Kidney (tissue), 14 donors: Measurements from ENCODE around the gene LYRM7. TPM values are rescaled to one million over a fixed set of nuclear protein-coding genes. Genes with fewer than 3 reads are reported as not detected.
A peak's percentile ranks its signal among the peaks of the same experiment; 100 is the strongest.

Source experiments
- DNase-seq, 5 donors: peaks; one replicate each; pipeline ENCODE4 v3.0.0-alpha.2; 2013 to 2020
- FAIRE-seq: peaks from 2 replicates; lab custom pipeline; 2012; peaks lifted over from hg19 to GRCh38; lab: Jason Lieb, UNC
- H3K27ac ChIP-seq, 2 donors: one replicate each; pipeline ENCODE4 v1.7.0; 2013; ENCODE audit warnings: low read depth in 2 of 2, low read length in 2 of 2, inconsistent platforms in 1 of 2
- H3K27me3 ChIP-seq: one replicate; pipeline ENCODE4 v1.7.1; 2013; ENCODE audit warnings: low read length, inconsistent platforms; ENCODE audit not compliant: control insufficient read depth, insufficient read depth
- H3K36me3 ChIP-seq, 3 donors: one replicate each; pipeline versions ENCODE4 v1.7.0 to v1.7.1; 2013; ENCODE audit warnings: low read length in 3 of 3, control low read depth in 1 of 3, inconsistent platforms in 1 of 3; ENCODE audit not compliant: insufficient read depth in 3 of 3, control insufficient read depth in 2 of 3
- H3K4me1 ChIP-seq, 3 donors: one replicate each; pipeline versions ENCODE4 v1.7.0 to v1.7.1; 2013; ENCODE audit warnings: low read length in 3 of 3, inconsistent platforms in 1 of 3, low read depth in 1 of 3; ENCODE audit not compliant: control insufficient read depth in 2 of 3, insufficient read depth in 2 of 3
- H3K4me3 ChIP-seq, 3 donors: one replicate each; pipeline versions ENCODE4 v1.7.0 to v1.8.1; 2013; ENCODE audit warnings: low read length in 3 of 3, control low read depth in 1 of 3, inconsistent platforms in 1 of 3
- H3K9ac ChIP-seq, 3 donors: one replicate each; pipeline versions ENCODE4 v1.7.0 to v1.7.1; 2013; ENCODE audit warnings: low read length in 3 of 3, control low read depth in 1 of 3, inconsistent platforms in 1 of 3
- H3K9me3 ChIP-seq, 3 donors: one replicate each; pipeline versions ENCODE4 v1.7.0 to v1.7.1; 2013; ENCODE audit warnings: low read length in 3 of 3, control low read depth in 1 of 3, inconsistent platforms in 1 of 3; ENCODE audit not compliant: control insufficient read depth in 2 of 3, insufficient read depth in 1 of 3
- intact Hi-C: fragments of 100-400 bp; cut with DNase I; formaldehyde crosslinking; loops from one replicate; pipeline ENCODE4 v1.11.1; 2022
- polyA plus RNA-seq: library from polyadenylated mRNA; stranded (reverse); fragments of 350-450 nt; fragmentation: Illumina TruSeq; extraction: RNeasy Lipid Tissue Mini Kit (QIAGEN cat#74804); gene quantifications from one replicate; pipeline ENCODE4 v1.2.3, GENCODE V29; 2014; ENCODE audit warnings: low read depth, low replicate concordance; ENCODE audit not compliant: insufficient read depth
- total RNA-seq: library from RNA; stranded (reverse); fragmentation: NEBNext Ultra II Directional; extraction: Animal tissue kit (Norgen Biotek cat#: 25700); gene quantifications from one replicate; pipeline ENCODE4 v1.2.1, GENCODE V29; 2021
- TF ChIP-seq, protein P1 (sequence below): IDR thresholded peaks from 3 replicates; pipeline ENCODE4 v1.5.1; 2012; ENCODE audit warnings: mild to moderate bottlenecking, moderate library complexity, borderline replicate concordance; ENCODE audit not compliant: insufficient read depth; ENCODE audit errors: extremely low read depth
- donor health status: control.
- donor health status: control.
- donor health status: control.
- donor health status: control.
- donor health status: control.
- donor health status: DM: yes; HTN: yes; CAD: no.
- donor health status: Normal renal cell carcinoma (clear cell type).

The LYRM7 gene
- total and polyA plus RNA-seq, 2 donors from 2014 or later, result 5.4 to 7.2 TPM

DNA sequence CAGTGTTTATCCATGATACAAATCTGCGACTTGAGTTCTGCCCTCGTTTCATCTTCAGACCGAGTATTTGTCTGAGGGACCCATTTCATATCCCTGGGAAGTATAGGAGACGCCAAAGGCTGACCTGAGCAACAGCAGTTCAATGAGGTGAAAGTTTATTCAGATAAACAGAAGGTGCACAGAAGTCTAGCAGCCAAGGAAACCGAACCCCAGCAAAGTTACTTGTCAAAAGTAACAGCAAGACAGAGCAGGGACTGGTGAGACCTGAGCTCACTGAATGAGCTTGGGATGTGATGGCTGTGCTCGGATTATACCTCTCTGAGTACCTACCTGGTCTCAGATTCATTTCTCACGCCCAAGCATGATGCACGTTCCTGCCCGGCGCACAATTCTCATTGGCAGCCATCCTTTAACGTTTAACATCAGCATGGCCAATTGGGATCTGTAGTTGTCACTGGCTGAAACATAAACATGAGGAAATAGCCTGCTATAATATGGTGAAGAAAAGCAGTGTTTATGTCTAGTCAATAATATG, 599 bp downstream of the LYRM7 start:
- intact Hi-C loops, result no loop called here
- Histone ChIP-seq H3K27me3 (no peaks in the 10 kb centered on the region), H3K4me3 (peak overlapping the region; percentile 78 to 92 (median 80)), H3K9ac (peak overlapping the region; percentile 61 to 77 (median 71)), H3K36me3 (no peaks in the 10 kb centered on the region), H3K9me3 (no peaks in the 10 kb centered on the region), H3K27ac (peak overlapping the region; percentile 57 to 73), H3K4me1 (peaks cover 0 to 9% (median 6%) of the 10 kb centered on the region in 3 donors)
- FAIRE-seq (no peak), DNase-seq (peak in 2 of 5 donors; percentile 13 to 47)
- TF ChIP-seq, protein P1, sequence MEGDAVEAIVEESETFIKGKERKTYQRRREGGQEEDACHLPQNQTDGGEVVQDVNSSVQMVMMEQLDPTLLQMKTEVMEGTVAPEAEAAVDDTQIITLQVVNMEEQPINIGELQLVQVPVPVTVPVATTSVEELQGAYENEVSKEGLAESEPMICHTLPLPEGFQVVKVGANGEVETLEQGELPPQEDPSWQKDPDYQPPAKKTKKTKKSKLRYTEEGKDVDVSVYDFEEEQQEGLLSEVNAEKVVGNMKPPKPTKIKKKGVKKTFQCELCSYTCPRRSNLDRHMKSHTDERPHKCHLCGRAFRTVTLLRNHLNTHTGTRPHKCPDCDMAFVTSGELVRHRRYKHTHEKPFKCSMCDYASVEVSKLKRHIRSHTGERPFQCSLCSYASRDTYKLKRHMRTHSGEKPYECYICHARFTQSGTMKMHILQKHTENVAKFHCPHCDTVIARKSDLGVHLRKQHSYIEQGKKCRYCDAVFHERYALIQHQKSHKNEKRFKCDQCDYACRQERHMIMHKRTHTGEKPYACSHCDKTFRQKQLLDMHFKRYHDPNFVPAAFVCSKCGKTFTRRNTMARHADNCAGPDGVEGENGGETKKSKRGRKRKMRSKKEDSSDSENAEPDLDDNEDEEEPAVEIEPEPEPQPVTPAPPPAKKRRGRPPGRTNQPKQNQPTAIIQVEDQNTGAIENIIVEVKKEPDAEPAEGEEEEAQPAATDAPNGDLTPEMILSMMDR, result no peak

DNA sequence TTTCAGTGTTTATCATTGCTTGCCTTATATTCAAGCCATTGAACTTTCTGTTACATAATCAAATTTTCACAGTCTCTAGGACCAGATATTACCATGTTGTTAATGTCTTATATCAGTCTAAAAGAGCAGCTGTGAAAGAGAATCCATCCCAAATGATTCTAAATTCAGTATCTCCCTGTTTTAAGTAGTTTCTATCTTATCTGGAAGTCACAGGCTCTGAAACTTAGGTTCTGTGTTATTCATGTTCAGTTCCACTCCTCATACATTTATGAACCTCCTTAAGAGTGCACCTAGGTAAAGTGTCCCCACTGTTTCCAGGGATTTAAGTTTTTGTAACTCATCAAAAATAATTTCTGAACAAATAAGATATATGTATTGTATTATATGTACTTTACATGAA, 9.7 kb downstream of the LYRM7 start:
- FAIRE-seq (no peak), DNase-seq (no peak)
- no peaks in the 10 kb centered on the region for H3K27me3 ChIP-seq
- H3K27ac ChIP-seq, result no peak overlapping the region
- no peaks in the 10 kb centered on the region for H3K9me3 ChIP-seq
- TF ChIP-seq, protein P1, result no peak
- H3K4me1 ChIP-seq, result no peaks in the 10 kb centered on the region
- no peaks in the 10 kb centered on the region for H3K36me3 ChIP-seq
- H3K9ac ChIP-seq, result no peak overlapping the region
- no peak overlapping the region for H3K4me3 ChIP-seq
- intact Hi-C loops, result no loop called here

DNA sequence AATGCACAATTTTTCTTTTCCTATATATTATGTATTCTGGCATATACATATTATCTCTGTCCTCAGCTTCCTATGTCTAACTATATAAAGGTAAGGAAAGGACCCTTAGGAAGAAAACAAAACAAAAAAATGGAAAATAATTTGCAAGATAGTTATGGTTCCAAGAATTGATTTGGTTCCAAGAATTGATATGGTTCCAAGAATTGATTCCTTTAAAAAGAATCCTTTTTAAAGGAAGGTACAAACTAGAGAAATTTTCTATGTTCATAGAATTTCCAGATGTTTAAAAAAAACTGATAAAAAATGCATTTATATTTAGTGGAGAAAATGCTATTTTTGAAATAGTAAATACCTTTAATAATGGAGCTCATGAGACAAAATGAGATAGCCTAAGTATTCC, 12.1 kb downstream of the LYRM7 start:
- H3K36me3 ChIP-seq, result no peaks in the 10 kb centered on the region
- H3K9ac ChIP-seq, result no peak overlapping the region
- H3K4me1 ChIP-seq, result no peaks in the 10 kb centered on the region
- intact Hi-C loops, result no loop called here
- TF ChIP-seq, protein P1, result no peak
- H3K9me3 ChIP-seq, result no peaks in the 10 kb centered on the region
- H3K4me3 ChIP-seq, result no peak overlapping the region
- no peak overlapping the region for H3K27ac ChIP-seq
- FAIRE-seq (no peak), DNase-seq (no peak)
- H3K27me3 ChIP-seq, result no peaks in the 10 kb centered on the region

DNA sequence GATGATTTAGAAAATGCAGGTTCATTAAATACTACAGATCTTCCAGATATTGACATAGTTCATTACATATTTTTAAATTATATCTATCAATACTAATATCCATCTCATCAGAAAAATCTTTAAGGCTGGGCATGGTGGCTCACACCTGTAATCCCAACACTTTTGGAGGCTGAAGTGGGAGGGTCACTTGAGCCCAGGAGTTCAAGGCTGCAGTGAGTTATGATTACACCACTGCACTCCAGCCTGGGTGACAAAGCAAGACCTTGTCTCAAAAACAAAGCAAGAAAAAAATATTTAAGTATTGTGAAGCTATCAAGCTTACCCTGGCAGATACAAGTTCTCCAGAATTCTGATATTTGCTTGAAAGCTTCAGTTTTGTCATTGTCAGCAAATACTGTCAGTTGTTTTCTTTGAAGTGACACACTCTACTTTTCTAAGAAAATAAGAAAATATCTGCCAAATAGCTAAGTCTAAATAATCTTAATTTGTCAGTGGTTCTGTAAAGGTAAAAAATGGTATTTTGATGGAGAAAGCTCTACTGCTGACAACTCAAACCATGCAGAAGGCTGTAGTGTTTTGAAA, 14.9 kb downstream of the LYRM7 start:
- no peak overlapping the region for H3K4me3 ChIP-seq

More for the DNA sequence above, 14.9 kb downstream of the LYRM7 start:
- no peak overlapping the region for H3K9ac ChIP-seq
- FAIRE-seq (no peak), DNase-seq (no peak)
- no peaks in the 10 kb centered on the region for H3K36me3 ChIP-seq
- intact Hi-C loops, result no loop called here
- no peaks in the 10 kb centered on the region for H3K27me3 ChIP-seq
- H3K27ac ChIP-seq, result no peak overlapping the region
- TF ChIP-seq, protein P1, result no peak
- no peaks in the 10 kb centered on the region for H3K4me1 ChIP-seq
- H3K9me3 ChIP-seq, result no peaks in the 10 kb centered on the region
